GM12891 (cell line): ENCODE data around the gene ARFIP1.

Experiments
- POLR2A ChIP-seq: IDR thresholded peaks from 2 replicates; pipeline ENCODE4 v1.6.1; 2011; ENCODE audit warnings: low read depth, low read length, control low read depth
- POLR2AphosphoS5 ChIP-seq: IDR thresholded peaks from 2 replicates; pipeline ENCODE4 v1.6.1; 2011; ENCODE audit warnings: low read depth, low read length, control low read depth

DNA sequence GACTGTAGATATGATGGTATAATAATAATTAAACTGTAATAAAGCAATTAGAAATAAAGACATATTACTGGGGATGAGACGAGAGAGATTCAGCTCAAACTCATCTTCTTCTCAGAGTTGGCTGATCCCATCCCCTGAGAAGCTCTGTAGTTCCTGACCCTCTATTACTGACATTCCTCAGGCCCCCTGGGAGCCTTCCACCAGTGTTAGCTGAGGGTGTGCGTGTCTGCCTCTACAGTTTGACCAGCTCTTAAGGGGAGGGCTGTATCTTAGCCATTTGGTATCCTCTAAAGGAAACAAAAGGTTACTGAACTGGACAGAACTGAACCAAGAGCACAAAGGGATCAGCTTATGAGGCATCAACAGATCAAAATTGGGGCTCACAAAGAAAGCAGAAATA is 167.6 kb downstream of the ARFIP1 start:
- TF ChIP-seq POLR2AphosphoS5 (no peak), POLR2A (no peak)
